ENCODE results near the gene CBFA2T2. TPM values are rescaled to one million over a fixed set of nuclear protein-coding genes. Genes with fewer than 3 reads are reported as not detected.

The CBFA2T2 gene
- total and polyA plus RNA-seq, 2 donors (not counting 3 experiments of a cell fraction or from before 2014, with no cell fraction given): 10.7 to 12.1 TPM

GRCh38 chr20:33629979-33630378 lies 140.1 kb downstream of the CBFA2T2 start:
- ChIA-PET POLR2A (no interaction called here), CTCF (no interaction called here)
- no peak overlapping the region for H2AFZ ChIP-seq (ENCODE audit: low read depth, low read length)
- no peak overlapping the region for H3K4me2 ChIP-seq (ENCODE audit: insufficient read depth, low read length)
- H3K9ac ChIP-seq (replicated peaks; ENCODE audit: extremely low read depth, insufficient read depth, low read length): no peak overlapping the region
- no TSS peak for BruUV-seq (replicated peaks)
- no peaks in the 10 kb centered on the region for H3K9me1 ChIP-seq (replicated peaks; ENCODE audit: control insufficient read depth, extremely low read depth, insufficient read depth, low read length)
- no peaks in the 10 kb centered on the region for H3K4me1 ChIP-seq (ENCODE audit: control insufficient read depth, extremely low read depth, insufficient read depth, low read length)
- intact Hi-C loops (cut with micrococcal nuclease) (no loop called here), dilution Hi-C loops (cut with MboI; ENCODE audit: extremely low pct_ligation_motif_present, low sequenced_read_pairs) (no loop called here)
- no peak overlapping the region for H3K27ac ChIP-seq (ENCODE audit: insufficient read depth, low read depth, low read length)
- no peaks in the 10 kb centered on the region for H3K79me2 ChIP-seq (ENCODE audit: control insufficient read depth, insufficient read depth, low read length)
- DNase-seq (ENCODE audit: low read depth, low spot score) (no peak), FAIRE-seq (no peak)
- H3K27me3 ChIP-seq (ENCODE audit: control insufficient read depth in 2 of 2, insufficient read depth in 2 of 2, low read length in 2 of 2): no peaks in the 10 kb centered on the region
- TF ChIP-seq GATA2 (IDR thresholded peaks at IDR 0.05; ENCODE audit: insufficient read depth, insufficient read length, low read depth, low read length) (no peak), CTCF (IDR thresholded peaks at IDR 0.05; ENCODE audit: extremely low read depth in 1 of 2, insufficient read depth in 1 of 2, low read depth in 1 of 2, low read length in 2 of 2) (no peak), EZH2 (IDR thresholded peaks at IDR 0.05; ENCODE audit: borderline replicate concordance, low read depth, low read length, severe bottlenecking) (no peak), POLR2AphosphoS5 (IDR thresholded peaks at IDR 0.05; ENCODE audit: insufficient read depth, low read depth, low read length) (no peak), JUN (IDR thresholded peaks at IDR 0.05; ENCODE audit: borderline replicate concordance, insufficient read depth, insufficient read length, low read depth) (no peak), FOS (IDR thresholded peaks at IDR 0.05; ENCODE audit: borderline replicate concordance, insufficient read depth, low read length) (no peak), POLR2A (IDR thresholded peaks at IDR 0.05; ENCODE audit: low read depth, low read length) (no peak), MYC (IDR thresholded peaks at IDR 0.05; ENCODE audit: low read depth, low read length) (no peak)
- TF ChIP-seq, protein P1, sequence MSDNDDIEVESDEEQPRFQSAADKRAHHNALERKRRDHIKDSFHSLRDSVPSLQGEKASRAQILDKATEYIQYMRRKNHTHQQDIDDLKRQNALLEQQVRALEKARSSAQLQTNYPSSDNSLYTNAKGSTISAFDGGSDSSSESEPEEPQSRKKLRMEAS (IDR thresholded peaks at IDR 0.05; ENCODE audit: insufficient read depth, insufficient read length): no peak
- H3K9me3 ChIP-seq (replicated peaks; ENCODE audit: control insufficient read depth, insufficient read depth, low read length): no peaks in the 10 kb centered on the region
- no peak overlapping the region for H3K4me3 ChIP-seq (replicated peaks in 1 of 3; ENCODE audit: insufficient read depth in 1 of 3, low read depth in 1 of 3, low read length in 3 of 3)
- peaks cover 0 to 6% of the 10 kb centered on the region in 2 experiments for H3K36me3 ChIP-seq (ENCODE audit: control insufficient read depth in 2 of 2, extremely low read depth in 1 of 2, insufficient read depth in 2 of 2, low read length in 2 of 2)
- H4K20me1 ChIP-seq (replicated peaks; ENCODE audit: control insufficient read depth, extremely low read depth, insufficient read depth, low read length): no peaks in the 10 kb centered on the region
